ENCODE measurements around the gene MOSPD3. TPM values are rescaled to one million over a fixed set of nuclear protein-coding genes. Genes with fewer than 3 reads are reported as not detected.

MOSPD3 gene
- total RNA-seq, 1 donor = 5.1 TPM

DNA sequence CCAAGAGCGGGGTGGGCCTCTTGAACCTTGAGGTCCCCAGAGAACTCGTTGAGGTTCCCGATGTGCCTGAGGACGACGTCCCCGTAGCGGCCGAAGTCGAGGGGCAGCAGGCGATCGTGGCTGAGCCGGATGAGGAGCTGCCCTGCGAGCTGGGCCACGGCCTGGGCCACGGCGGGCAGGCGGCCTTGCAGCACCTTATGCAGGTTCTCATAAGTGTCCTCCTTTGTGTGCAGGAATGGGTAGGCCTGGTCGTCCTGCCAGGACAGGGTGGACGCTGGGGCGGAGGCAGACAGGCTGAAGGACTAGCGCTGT, 14.9 kb downstream of the MOSPD3 start:
- Histone ChIP-seq H3K4me1 (ENCODE audit: insufficient read depth, low read length) (no peaks in the 10 kb centered on the region), H3K27ac (ENCODE audit: low read depth, low read length) (no peak overlapping the region), H3K36me3 (ENCODE audit: insufficient read depth, low read length) (no peaks in the 10 kb centered on the region), H4K20me1 (ENCODE audit: insufficient read depth, low read length) (no peaks in the 10 kb centered on the region), H2AFZ (ENCODE audit: low read length) (no peak overlapping the region), H3K27me3 (ENCODE audit: insufficient read depth, low read length) (peaks cover 7% of the 10 kb centered on the region), H3K79me2 (ENCODE audit: insufficient read depth, low read length) (no peaks in the 10 kb centered on the region), H3K4me3 (ENCODE audit: insufficient read depth, low read length) (no peak overlapping the region), H3K4me2 (ENCODE audit: insufficient read depth, low read length) (no peak overlapping the region), H3K9me3 (ENCODE audit: low read depth, low read length) (no peaks in the 10 kb centered on the region)
- TF ChIP-seq, protein P1, sequence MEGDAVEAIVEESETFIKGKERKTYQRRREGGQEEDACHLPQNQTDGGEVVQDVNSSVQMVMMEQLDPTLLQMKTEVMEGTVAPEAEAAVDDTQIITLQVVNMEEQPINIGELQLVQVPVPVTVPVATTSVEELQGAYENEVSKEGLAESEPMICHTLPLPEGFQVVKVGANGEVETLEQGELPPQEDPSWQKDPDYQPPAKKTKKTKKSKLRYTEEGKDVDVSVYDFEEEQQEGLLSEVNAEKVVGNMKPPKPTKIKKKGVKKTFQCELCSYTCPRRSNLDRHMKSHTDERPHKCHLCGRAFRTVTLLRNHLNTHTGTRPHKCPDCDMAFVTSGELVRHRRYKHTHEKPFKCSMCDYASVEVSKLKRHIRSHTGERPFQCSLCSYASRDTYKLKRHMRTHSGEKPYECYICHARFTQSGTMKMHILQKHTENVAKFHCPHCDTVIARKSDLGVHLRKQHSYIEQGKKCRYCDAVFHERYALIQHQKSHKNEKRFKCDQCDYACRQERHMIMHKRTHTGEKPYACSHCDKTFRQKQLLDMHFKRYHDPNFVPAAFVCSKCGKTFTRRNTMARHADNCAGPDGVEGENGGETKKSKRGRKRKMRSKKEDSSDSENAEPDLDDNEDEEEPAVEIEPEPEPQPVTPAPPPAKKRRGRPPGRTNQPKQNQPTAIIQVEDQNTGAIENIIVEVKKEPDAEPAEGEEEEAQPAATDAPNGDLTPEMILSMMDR (IDR thresholded peaks at IDR 0.05; ENCODE audit: extremely low read depth, low read depth, low read length) = no peak
- DNase-seq (ENCODE audit: insufficient read length, low spot score, missing footprints) = peak; percentile 43

- Histone ChIP-seq H4K20me1 (ENCODE audit: insufficient read depth, low read length) (no peaks in the 10 kb centered on the region), H3K4me2 (ENCODE audit: insufficient read depth, low read length) (no peak overlapping the region), H2AFZ (ENCODE audit: low read length) (no peak overlapping the region), H3K27me3 (ENCODE audit: insufficient read depth, low read length) (peaks cover 22% of the 10 kb centered on the region), H3K9me3 (ENCODE audit: low read depth, low read length) (no peaks in the 10 kb centered on the region), H3K79me2 (ENCODE audit: insufficient read depth, low read length) (no peaks in the 10 kb centered on the region), H3K4me1 (ENCODE audit: insufficient read depth, low read length) (peaks cover 3% of the 10 kb centered on the region), H3K27ac (ENCODE audit: low read depth, low read length) (no peak overlapping the region), H3K36me3 (ENCODE audit: insufficient read depth, low read length) (no peaks in the 10 kb centered on the region), H3K4me3 (ENCODE audit: insufficient read depth, low read length) (no peak overlapping the region)
- peak; percentile 88 for DNase-seq (ENCODE audit: insufficient read length, low spot score, missing footprints)
- TF ChIP-seq, protein P1 (IDR thresholded peaks at IDR 0.05; ENCODE audit: extremely low read depth, low read depth, low read length) = peak; percentile 12
These were observed 16.9 kb downstream of the MOSPD3 start for GRCh38 chr7:100629117-100629716.

- no peaks in the 10 kb centered on the region for H3K79me2 ChIP-seq (ENCODE audit: insufficient read depth, low read length)
- no peaks in the 10 kb centered on the region for H3K9me3 ChIP-seq (ENCODE audit: low read depth, low read length)
- H3K36me3 ChIP-seq (ENCODE audit: insufficient read depth, low read length) = no peaks in the 10 kb centered on the region
- peaks cover 3% of the 10 kb centered on the region for H3K4me1 ChIP-seq (ENCODE audit: insufficient read depth, low read length)
- H3K4me2 ChIP-seq (ENCODE audit: insufficient read depth, low read length) = no peak overlapping the region
- H2AFZ ChIP-seq (ENCODE audit: low read length) = no peak overlapping the region
- peaks cover 26% of the 10 kb centered on the region for H3K27me3 ChIP-seq (ENCODE audit: insufficient read depth, low read length)
- no peaks in the 10 kb centered on the region for H4K20me1 ChIP-seq (ENCODE audit: insufficient read depth, low read length)
- H3K4me3 ChIP-seq (ENCODE audit: insufficient read depth, low read length) = no peak overlapping the region
- H3K27ac ChIP-seq (ENCODE audit: low read depth, low read length) = no peak overlapping the region
- DNase-seq (ENCODE audit: insufficient read length, low spot score, missing footprints) = peak; percentile 47
- TF ChIP-seq, protein P1 (IDR thresholded peaks at IDR 0.05; ENCODE audit: extremely low read depth, low read depth, low read length) = no peak
These were observed 17.7 kb downstream of the MOSPD3 start for GRCh38 chr7:100630066-100630465.

- no peaks in the 10 kb centered on the region for H4K20me1 ChIP-seq (ENCODE audit: insufficient read depth, low read length)
- H3K36me3 ChIP-seq (ENCODE audit: insufficient read depth, low read length) = no peaks in the 10 kb centered on the region
- TF ChIP-seq, protein P1 (IDR thresholded peaks at IDR 0.05; ENCODE audit: extremely low read depth, low read depth, low read length) = no peak
- H3K4me3 ChIP-seq (ENCODE audit: insufficient read depth, low read length) = peak overlapping the region; percentile 64
- no peaks in the 10 kb centered on the region for H3K79me2 ChIP-seq (ENCODE audit: insufficient read depth, low read length)
- H3K27ac ChIP-seq (ENCODE audit: low read depth, low read length) = no peak overlapping the region
- no peaks in the 10 kb centered on the region for H3K9me3 ChIP-seq (ENCODE audit: low read depth, low read length)
- peaks cover 3% of the 10 kb centered on the region for H3K4me1 ChIP-seq (ENCODE audit: insufficient read depth, low read length)
- peak; percentile 94 for DNase-seq (ENCODE audit: insufficient read length, low spot score, missing footprints)
- peak overlapping the region; percentile 65 for H3K4me2 ChIP-seq (ENCODE audit: insufficient read depth, low read length)
- H2AFZ ChIP-seq (ENCODE audit: low read length) = peak overlapping the region; percentile 51
- peaks cover 26% of the 10 kb centered on the region for H3K27me3 ChIP-seq (ENCODE audit: insufficient read depth, low read length)
These were observed 20.8 kb downstream of the MOSPD3 start for GRCh38 chr7:100632951-100633717.

Measured in osteoblast (primary cell).